Stimulated activated CD4-positive, alpha-beta T cell treated with anti-CD3 and anti-CD28 coated beads, Interleukin-1b, Interleukin-23, amount 100 ng/mL, for 1 hour (primary cell): Measurements from ENCODE around the gene VPS37D.
"Not testable (repeated sequence)": the region's sequence is repeated elsewhere in the genome, so short reads cannot be mapped to it uniquely, and the experiment has no call there.

Experiments used
- DNase-seq, 2 donors: peaks; one replicate each; pipeline ENCODE4 v3.0.0-alpha.2; 2020; ENCODE audit warnings: low read depth in 2 of 2

Gene VPS37D

DNA sequence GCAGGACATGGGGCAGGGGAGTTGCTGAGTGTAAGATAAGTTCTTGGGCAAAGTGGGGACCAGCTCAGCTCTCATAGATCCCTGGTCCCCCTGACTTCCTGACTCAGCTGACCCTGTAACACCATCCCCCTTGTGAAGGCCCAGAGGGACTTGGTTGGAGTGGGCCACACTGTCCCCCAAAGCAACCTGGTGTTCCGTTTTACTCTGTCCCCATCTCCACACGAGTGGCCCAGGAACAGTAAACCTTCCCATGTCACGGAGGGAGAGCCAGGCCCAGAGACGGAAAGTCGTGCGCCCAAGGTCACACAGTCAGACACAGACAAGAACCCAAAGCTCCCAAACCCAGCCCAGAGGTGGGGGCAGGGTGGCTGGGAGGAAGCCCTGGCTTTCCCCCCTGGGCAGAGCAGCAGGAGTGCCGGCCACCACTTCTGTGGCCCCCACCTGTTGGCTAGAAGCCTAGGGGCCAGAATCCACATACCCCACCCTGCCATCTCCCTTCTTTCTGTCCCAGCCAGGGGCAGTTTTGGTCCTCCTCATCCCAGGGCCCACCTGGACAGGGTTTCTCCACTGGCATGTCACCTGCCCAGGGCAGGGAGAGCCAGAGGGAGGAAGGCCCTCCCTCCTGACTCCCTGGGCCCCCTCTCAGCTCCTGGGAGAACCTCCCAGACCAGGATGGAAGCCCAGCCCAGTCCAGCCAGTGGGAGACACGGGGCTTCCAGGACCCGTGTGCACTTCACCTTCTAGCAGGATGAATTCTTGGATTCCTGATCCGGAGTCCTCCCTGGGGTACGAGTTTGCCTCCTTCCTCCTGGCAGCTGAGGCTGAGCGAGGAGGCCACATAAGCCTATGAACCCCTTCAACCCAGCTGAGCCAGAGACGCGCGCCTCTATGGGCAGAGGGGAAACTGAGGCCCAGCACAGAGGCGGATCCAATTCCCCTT is 20.6 kb upstream of the VPS37D start:
- DNase-seq, result no peak

DNA sequence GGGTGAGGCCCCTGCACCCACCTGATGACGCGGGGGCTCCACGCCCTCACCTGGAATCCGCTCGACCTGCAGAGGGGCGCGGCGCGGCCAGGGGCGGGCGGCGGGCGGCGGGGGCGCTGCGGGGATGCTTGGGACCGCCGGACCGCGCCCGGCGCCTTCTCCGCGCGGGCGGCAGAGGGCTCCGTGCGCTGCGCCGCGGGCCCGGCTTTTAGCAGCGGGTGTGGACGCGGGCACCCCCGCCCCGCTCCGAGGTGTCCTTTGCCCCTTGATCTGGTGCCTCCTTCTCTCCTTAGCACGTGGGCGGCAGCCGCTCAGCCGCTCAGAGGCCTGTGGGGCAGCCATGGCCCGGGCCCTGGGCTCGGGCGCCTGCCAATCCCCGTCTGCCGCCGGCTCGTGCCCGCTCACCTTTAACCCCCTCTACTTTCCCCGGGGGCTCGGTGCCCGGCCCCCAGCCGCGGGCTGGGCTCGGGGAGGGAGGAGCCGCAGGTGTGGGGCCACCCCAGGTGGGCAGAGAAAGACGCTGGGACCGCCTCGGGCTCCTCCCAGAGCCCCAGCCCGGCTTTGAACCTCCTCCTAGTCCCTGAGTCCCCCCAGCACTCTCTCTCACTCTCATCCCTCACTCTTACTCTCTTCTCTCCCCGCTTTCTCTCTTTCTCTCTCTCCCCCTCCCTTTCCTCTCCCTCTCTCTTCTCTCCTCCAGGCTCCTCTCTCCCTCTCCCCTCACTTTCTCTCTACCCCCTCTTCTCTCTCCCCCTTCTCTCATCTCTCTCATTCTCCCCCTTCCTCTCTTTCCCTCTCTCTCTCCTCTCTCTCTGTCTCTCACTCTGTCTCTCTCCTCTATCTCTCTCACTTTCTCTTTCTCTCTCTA is 19.7 kb upstream of the VPS37D start:
- DNase-seq, result no peak

DNA sequence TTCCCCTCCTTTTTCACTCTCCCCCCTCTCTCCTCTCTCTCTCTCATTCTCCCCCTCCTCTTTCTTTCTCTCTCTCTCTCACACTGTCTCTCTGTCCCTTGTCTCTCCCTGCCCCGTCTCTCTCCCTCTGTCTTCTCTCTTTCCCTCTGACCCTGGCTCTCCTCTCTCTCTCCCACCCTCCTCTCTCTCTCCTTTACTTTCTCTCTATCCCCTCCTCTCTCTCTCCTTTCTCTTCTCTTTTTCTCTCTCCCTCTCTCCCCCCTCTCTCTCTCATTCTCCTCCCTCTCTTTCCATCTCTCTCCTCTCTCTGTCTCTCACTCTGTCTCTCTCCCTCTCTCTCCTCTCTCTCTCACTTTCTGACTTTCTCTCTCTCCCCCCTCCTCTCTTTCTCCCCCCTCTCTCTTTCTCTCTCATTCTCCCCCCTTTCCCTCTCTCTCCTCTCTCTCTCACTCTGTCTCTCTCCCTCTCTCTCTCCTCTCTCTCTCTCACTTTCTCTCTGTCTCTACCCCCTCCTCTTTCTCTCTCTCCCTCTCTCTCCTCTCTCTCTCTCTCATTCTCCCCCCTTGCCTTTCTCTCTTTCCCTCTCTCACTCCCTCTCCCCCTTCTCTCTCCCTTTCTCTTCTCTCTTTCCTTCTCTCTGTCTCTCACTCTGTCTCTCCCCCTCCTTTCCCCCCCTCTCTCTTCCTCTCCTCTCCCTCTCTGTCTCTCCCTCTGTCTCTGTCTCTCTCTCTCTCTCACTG is 18.9 kb upstream of the VPS37D start:
- DNase-seq, result no peak

DNA sequence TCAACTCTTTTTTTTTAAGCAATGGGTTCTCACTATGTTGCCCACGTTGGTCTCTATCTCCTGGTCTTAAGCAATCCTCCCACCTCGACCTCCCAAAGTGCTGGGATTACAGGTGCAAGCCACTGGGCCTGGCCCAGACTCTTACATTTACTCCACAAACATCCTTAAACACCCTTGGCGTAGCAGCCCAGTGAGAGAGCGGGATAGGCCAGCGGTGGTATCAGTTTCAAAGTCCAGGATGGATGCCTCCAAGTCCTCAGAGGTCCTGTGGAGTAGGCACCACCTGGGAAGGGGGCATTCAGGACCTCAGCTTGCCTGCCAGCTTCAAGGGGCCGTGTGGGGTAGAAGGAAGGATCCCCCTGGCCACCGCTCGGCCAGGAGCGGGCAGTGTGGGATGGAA is 18.1 kb upstream of the VPS37D start:
- DNase-seq, result no peak

DNA sequence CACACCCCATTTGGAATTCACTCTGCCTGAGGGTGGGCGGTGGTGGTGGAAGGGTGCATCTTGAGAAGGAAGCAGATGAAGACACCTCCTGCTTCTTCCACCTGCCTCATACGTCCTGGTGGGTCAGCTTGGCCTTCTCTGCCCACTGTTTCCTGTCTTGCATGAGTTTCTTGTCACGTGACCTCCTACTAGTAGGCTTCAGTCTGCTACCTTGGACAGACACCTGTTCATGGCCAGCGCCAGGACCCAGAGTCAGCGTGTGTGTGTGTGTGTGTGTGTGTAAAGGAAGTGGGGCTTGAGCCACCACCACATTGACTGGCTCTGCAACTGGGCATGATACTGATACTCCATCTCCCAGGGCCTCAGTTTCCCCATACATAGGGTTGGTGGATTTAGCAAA is 17.1 kb upstream of the VPS37D start:
- DNase-seq, result no peak

DNA sequence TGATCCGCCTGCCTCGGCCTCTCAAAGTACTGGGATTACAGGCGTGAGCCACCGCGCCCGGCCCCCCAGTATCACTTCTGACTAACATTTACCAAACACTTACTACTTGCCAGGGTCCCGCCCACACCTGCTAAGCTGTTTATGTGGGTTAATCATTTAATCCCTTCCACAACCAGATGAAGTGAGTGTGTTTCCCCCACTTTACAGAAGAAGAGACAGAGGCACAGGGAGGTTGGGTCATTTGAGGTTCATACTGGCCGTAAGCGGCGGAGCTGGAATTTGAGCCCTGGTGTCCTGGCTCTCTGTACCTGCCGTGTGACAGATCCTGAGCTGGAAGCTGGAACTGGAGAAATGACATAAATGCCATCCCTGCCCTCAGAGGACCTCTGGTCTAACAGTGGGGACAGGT is 15.1 kb upstream of the VPS37D start:
- DNase-seq, result no peak

DNA sequence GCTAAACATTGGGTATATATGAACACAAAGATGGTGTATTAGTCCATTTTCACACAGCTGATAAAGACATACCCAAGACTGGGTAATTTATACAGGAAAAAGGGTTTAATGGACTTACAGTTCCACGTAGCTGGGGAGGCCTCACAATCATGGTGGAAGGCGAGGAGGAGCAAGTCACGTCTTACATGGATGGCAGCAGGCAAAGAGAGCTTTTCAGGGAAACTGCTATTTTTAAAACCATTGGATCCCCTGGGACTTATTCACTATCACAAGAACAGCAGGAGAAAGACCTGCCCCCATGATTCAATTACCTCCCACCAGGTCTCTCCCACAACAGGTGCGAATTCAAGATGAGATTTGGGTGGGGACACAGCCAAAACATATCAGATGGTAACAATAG is 12.3 kb upstream of the VPS37D start:
- DNase-seq, result not testable (repeated sequence)

DNA sequence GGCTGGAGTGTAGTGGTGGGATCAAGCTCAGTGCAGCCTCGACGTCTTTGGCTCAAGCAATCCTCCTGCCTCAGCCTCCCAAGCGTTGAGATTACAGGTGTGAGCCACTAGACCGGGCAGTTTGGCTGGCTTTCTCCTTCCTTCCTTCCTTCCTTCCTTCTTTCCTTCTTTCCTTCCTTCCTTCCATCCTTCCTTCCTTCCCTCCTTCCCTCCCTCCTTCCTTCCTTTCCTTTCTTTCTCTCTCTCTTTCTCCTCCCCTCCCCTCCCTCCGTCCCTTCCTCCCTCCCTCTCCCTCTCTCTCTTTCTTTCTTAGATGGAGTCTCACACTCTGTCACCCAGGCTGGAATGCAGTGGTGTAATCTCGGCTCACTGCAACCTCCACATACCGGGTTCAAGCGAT is 7.6 kb upstream of the VPS37D start:
- no peak for DNase-seq

DNA sequence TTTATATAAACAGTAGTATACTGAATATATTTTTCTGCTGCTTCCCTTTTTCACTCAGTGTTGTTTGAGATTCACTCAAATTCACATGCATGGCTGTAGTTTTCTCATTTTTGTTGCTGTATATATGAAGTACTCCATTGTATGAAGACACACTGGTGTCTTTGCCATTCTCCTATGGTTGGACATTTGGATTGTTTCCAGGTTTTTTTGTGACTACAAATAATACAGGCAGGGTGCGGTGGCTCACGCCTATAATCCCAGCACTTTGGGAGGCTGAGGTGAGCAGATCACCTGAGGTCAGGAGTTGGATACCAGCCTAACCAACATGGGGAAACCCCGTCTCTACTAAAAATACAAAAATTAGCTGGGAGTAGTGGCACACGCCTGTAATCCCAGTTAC is 7.0 kb upstream of the VPS37D start:
- DNase-seq, result not testable (repeated sequence)

DNA sequence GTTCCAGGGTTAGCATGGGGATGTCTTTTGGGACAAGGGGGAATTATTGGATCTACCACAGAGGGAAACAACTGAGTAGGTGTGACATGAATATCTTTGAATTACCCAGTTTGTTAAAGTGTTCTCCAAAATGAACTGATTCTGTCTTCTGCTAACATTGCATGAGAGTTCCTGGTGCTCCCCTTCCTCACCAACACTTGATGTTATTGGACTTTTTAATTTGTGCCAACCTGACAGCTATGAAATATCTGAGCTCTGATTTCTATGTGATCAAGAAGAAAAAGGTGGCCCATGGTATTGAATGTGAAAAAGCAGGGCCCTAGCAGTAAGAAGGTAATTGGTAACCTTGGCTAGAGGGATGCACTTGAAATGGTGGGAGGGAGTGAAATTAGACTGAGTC is 4.6 kb upstream of the VPS37D start:
- no peak for DNase-seq

DNA sequence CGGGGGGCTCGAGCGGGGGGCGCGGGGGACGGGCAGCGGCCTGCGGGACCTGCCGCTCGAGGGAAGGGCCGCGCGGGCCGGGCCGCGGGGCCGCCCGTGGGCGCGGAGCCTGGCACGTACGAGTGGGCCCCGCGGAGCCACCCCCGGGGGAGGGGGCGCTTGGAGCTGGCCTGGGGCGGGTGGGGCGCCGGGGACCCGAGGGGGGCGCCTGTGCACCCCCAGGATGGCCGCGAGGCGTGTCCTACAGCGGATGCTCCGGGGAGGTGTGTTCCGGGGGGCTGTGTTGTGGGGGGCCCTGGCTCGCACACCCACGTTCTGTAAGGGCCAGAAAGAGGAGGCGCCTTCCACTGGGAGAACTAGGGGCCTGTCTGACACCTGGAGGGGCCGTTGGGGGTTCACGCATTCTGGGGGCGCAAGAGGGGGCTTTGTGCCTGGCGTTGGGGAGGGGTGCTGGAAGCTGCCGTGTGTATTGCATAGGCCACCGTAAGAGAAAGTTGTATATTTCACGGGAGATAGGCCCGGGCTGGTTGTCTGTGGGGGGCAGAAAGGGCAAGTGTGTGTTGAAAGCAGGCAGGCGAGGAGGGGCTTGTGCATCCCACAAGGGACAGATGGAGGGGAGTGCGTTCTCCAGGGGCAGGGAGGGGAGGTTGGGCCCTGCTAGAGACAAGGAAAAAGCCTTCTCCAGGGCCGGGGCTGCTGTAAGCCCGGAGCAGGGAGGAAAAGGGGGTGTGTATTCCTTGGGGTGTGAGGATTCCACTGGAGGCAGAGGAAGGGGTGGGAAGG is 663 bp downstream of the VPS37D start:
- no peak for DNase-seq

DNA sequence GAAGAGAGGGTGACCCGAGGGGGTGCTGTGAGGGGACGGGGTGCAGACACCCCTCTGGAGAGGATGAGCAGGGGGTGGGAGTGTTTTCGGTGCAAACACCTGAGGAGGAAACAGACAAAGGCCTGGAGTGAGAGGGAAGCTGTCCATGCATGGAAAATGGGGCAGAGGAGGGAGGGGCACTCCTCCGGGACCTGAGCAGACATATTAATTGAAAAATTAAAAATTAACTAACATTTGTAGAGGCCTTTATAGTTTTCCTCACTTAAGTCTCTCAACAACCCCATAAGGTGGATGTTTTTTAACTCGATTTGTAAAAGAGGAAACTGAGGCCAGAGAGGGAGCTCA is 1.2 kb downstream of the VPS37D start:
- DNase-seq, result no peak

DNA sequence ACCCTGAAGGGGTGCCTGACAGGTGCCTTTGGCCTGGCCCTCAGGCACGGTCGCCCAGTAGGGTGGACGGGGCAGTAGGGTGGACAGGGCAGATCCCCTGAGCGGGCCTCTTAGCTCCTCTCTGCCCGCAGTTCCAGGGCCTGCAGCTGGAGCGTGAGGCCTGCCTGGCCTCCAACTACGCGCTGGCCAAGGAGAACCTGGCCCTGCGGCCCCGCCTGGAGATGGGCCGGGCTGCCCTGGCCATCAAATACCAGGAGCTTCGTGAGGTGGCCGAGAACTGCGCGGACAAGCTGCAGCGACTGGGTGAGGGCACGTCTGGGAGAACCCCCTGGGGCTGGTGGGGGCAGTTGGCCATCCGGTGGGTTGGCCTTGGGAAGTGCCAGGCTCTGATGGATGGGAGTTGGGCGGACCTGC is 1.7 kb downstream of the VPS37D start:
- no peak for DNase-seq

DNA sequence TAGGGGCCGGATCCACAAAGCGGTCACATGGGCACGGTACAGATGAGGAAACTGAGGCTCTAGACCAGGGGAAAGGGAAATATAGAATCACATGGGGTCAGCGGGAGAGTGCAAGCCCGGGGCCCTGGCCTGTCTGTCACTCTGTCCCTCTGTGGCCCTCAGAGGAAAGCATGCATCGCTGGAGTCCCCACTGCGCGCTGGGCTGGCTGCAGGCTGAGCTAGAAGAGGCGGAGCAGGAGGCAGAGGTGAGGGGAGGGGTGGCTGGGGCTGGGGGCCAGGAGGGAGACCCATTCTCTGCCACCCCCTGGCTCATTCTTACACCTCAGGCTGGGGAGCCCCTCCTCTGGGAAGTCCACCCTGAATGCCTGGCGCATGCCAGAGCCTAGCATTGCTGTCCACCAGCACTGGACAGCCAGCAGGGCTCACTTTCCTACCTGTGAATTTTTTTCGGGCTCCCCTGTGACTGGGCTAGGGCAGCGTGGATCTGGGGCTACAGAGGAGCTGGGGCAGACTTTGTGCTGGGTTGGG is 2.3 kb downstream of the VPS37D start:
- no peak for DNase-seq

DNA sequence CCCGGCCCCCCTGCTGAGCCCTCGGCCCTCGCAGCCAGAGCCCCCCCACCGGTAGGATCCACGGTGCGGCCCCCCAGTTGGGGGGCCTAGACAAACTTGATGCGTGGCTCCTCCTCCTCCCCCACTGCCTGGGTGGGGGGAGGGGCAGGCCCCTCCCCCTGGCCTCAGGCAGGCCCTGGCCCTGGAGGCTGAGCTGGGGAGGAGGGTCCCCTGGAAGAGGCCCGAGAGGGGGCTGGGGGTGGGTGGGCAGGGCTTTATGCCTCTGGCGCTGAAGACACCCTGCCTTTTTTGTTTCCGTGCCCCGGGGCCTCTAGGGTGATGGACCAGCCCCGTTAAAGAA is 3.7 kb downstream of the VPS37D start:
- DNase-seq, result no peak

DNA sequence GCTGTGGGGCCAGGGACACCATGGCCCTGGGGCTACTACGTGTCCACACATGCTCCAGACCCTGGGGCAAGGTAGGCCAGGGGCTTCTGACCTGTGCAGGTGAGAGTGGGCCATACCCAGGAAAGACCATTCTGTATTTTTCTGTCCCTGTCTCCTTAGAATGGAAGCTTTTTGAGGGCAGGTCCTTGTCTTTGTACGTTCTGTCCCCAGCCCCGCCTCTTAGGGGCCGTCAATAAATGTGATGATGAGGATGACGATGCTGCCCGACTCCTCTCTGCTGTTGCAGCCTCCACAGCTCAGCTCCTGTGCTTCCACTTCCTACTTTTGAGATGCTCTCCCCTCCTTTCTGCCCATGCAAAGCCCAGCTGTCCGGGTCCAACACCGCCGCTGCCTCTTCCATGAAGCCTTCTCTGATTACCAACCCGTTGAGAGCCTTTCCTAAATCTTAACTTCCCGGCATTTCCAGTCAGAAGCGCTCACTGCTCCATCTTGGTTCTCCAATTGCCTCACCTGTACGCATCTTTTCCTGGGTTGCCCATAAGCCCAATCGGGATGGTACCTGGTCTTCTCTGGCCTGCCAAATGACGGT is 4.3 kb downstream of the VPS37D start:
- no peak for DNase-seq

DNA sequence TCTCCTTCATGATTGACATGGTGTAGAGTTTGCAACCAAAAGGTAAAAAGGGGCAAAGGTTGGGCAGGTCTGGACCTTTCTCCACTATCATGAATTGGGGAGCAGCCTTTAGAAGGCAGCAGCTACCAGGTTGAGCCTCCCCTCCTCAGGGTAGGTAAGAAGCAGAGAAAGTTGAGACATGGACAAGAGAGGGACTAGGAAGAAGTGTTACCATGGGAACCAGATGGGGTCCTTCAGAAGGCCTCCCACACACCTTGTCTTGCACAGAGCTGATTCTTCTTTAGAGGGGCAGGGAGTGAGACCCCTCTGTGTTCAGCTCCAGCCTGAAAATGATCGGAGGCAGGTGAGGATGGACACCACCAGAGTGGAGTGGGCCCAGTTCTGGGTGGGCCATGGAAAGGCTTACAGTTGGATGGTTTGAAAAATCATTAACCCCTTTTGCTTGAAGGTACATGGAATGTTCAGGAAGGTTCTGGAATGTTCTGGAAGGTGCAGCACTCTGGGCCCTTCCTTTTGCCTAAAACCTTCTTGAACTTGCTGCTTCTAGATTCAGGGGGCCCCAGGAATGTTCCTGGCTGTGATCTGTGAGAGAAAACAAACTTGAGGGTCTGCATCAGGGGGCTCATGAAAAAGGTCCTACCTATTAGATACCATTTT is 7.0 kb downstream of the VPS37D start:
- no peak for DNase-seq

DNA sequence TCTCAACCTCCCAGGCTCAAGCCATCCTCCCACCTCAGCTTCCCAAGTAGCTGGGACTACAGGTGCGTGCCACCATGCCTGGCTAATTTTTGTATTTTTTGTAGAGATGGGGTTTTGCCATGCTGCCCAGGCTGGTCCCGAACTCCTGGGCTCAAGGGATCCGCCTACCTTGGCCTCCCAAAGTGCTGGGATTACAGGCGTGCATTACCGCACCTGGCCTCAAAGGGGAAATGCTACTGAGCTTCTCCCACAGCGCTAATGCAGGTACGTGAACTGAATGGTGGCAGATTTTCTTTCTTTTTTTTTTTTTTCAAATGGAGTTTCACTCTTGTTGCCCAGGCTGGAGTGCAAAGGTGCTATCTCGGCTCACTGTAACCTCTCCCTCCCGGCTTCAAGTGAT is 8.4 kb downstream of the VPS37D start:
- DNase-seq, result not testable (repeated sequence)

DNA sequence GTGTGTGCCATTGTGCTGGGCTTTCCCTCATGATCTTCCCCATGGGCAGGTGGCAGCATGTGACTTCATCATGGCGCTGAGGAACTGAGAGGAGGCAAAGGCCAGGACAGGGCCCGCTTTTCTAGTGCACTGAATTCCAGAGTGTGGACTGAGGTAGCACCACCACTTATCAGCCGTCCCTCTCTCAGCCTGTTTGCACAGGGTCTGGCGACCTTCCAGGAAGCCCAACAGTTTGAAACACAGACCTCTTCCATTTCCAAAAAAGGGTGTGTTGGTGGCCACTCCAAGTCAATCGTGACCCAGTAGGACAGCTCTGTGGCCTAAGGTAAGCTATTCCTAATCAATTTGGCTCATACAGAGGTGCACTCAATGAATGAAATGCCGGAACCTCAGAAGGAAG is 11.2 kb downstream of the VPS37D start:
- no peak for DNase-seq

DNA sequence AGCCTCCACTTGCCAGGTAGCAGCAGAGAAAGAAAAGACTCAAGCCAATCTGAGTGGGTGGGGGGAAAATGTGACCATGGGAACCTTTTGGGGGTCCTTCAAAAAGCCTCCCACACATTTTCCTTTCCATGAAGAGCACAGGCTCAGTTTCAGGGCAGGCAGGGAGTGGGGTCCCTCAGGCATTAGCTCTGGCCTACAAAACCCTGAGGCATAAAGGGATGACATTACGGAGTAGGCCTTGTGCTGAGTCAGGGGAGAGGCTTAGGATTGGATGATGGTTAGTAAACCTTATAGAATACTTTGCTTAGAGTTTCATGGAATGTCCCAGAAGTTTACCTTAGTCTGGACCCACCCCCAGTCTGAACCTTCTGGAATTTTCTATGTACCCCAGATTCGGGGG is 12.1 kb downstream of the VPS37D start:
- DNase-seq, result no peak
